22Rv1 (cell line): ENCODE measurements around the gene CPZ.

Source experiments
- H3K27ac ChIP-seq: fragments of 450-650 bp; 2 replicates; pipeline ENCODE4 v1.5.1; 2017
- ZFX ChIP-seq: fragments of 450-650 bp; IDR thresholded peaks from 2 replicates; pipeline ENCODE4 v1.6.1; 2017; ENCODE audit warnings: antibody characterized with exemption, borderline replicate concordance
- TF ChIP-seq, protein P1 (sequence below): fragments of 450-650 bp; IDR thresholded peaks from 2 replicates; pipeline ENCODE4 v1.5.1; 2017; ENCODE audit warnings: mild to moderate bottlenecking

CPZ gene

DNA sequence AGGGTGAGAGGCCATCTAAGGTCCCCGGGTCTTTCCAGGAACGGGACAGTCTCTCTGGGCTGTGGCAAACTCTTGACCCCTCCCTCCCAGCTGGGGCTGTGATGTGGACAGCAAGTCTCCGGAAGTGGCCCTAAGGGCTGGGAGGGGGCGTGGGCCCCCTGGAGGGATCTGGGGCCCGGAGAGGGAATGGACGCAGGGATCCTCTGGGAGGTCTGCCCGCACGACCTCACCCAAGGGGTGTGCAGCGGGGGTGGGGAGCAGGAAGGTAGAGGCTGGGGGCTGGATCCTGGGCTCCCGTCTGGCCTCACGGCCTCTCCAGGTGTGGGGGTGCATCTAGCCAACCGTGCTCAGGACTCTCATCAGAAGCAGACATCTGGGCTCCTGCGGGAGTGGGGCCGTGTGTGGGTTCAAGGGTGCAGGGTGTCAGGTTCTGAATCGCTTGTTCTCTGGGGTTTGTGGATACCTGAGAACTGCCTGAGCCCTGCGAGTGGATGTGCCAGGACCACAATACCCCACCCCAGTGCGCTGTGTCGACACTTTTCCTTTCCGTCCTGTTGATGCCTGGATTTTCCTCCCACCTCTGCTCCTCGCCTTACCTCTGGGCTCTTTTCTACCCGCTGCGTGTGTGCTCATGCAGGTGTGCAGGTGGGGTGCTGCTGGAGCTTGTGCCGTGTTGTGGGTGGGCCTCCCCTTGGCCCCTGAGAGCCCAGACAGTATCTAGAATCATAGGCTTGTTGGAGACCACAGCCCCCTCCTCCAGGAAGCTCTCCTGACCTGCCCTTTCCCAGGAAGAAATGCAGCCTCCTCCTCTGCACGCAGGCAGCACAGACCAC is 915 bp downstream of the CPZ start:
- H3K27ac ChIP-seq: no peak overlapping the region

DNA sequence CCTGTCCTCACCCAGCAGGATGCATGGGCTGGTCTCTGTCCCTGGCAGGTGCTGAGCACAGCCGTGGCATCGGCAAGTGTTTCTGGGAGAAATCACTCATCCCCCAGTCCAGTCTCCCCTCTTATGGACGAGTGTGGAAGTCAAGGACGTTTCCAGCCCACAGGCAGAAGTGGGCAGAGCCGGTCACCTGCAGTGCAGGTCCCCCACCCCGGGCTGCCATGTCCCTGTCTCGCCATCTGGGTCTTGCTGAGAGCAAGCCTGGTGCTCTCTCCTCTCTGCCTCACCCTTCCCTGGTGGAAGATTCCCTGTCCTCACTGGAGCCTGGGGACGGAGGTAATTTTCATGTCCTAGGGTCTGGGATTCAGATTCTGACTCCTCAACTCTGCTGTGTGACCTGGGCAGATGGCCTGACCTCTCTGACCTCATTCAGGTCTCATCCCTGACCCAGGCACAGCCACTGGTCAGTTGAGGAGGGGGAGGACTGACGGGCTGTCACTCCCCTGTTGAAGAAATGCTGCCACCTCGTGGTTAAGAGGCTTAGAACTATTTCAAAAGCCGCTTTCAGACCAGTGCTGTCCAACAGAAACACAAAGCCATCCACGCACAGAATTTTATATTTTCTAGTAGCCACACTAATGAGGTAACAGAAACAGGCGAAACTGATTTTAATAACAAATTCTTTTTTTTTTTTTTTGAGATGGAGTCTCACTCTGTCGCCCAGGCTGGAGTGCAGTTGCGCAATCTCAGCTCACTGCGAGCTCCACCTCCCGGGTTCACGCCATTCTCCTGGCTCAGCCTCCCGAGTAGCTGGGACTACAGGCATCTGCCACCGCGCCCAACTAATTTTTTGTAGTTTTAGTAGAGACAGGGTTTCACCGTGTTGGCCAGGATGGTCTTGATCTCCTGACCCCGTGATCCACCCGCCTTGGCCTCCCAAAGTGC is 1.8 kb downstream of the CPZ start:
- no peak overlapping the region for H3K27ac ChIP-seq
- no peak for TF ChIP-seq ZFX
- TF ChIP-seq, protein P1, sequence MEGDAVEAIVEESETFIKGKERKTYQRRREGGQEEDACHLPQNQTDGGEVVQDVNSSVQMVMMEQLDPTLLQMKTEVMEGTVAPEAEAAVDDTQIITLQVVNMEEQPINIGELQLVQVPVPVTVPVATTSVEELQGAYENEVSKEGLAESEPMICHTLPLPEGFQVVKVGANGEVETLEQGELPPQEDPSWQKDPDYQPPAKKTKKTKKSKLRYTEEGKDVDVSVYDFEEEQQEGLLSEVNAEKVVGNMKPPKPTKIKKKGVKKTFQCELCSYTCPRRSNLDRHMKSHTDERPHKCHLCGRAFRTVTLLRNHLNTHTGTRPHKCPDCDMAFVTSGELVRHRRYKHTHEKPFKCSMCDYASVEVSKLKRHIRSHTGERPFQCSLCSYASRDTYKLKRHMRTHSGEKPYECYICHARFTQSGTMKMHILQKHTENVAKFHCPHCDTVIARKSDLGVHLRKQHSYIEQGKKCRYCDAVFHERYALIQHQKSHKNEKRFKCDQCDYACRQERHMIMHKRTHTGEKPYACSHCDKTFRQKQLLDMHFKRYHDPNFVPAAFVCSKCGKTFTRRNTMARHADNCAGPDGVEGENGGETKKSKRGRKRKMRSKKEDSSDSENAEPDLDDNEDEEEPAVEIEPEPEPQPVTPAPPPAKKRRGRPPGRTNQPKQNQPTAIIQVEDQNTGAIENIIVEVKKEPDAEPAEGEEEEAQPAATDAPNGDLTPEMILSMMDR: peak; percentile 82

More for the DNA sequence above, 915 bp downstream of the CPZ start:
- TF ChIP-seq ZFX: no peak
- TF ChIP-seq, protein P1: no peak

GRCh38 chr4:8595237-8596087 is 2.9 kb downstream of the CPZ start:
- H3K27ac ChIP-seq: no peak overlapping the region
- TF ChIP-seq ZFX: no peak
- TF ChIP-seq, protein P1: no peak

- TF ChIP-seq ZFX: no peak
- TF ChIP-seq, protein P1: no peak
- H3K27ac ChIP-seq: no peak overlapping the region
Observed at GRCh38 chr4:8596891-8597290, 4.3 kb downstream of the CPZ start.

GRCh38 chr4:8597319-8597718 is 4.8 kb downstream of the CPZ start:
- TF ChIP-seq, protein P1: no peak
- no peak for TF ChIP-seq ZFX
- no peak overlapping the region for H3K27ac ChIP-seq

DNA sequence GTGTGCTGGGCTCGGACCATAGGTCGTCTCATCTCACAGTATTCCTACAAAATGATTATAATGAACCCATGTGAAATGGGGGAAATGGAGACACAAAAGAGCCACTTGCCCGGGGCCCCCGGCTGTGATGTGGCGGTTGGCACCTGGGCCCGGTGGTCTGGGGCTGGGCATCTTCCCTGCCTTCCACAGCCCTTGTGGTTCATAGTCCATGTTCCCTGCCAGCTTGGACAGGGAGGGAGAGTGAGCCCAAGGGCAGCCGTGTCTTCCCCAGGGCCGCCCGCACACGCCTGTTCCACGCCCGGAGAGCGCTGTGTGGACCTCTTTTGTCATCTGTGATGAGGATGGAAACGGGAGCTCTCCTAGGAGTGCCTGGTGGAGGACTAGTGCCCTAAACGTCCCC is 5.2 kb downstream of the CPZ start:
- TF ChIP-seq, protein P1: no peak
- TF ChIP-seq ZFX: no peak
- H3K27ac ChIP-seq: no peak overlapping the region
